Cardiac muscle cell (in vitro differentiated cells and primary cell): ENCODE measurements around the gene TFDP2. TPM values are rescaled to one million over a fixed set of nuclear protein-coding genes. Genes with fewer than 3 reads are reported as not detected.
"Not testable (repeated sequence)": the region's sequence is repeated elsewhere in the genome, so short reads cannot be mapped to it uniquely, and the experiment has no call there.

Experiments used
- DNase-seq, 2 donors: peaks; one replicate each; pipeline versions ENCODE4 v3.0.0 to v3.0.0-alpha.2; 2010 to 2017; ENCODE audit warnings: low read depth in 1 of 2, low spot score in 1 of 2
- H3K27ac ChIP-seq: fragments of 200-600 bp; sonication (generic); 2 replicates; pipeline ENCODE4 v1.5.1; 2016
- H3K27me3 ChIP-seq: fragments of 200-600 bp; sonication (generic); 2 replicates; pipeline ENCODE4 v1.6.0; 2016; ENCODE audit warnings: control low read depth
- H3K36me3 ChIP-seq: fragments of 200-600 bp; sonication (generic); 2 replicates; pipeline ENCODE4 v1.5.1; 2016; ENCODE audit warnings: control low read depth
- H3K4me1 ChIP-seq: fragments of 200-600 bp; sonication (generic); 2 replicates; pipeline ENCODE4 v1.8.1; 2017; ENCODE audit warnings: low read depth, mild to moderate bottlenecking, mixed run types
- H3K4me3 ChIP-seq: fragments of 200-600 bp; sonication (generic); 2 replicates; pipeline ENCODE4 v1.5.1; 2016; ENCODE audit warnings: mild to moderate bottlenecking
- H3K9me3 ChIP-seq: fragments of 200-600 bp; sonication (generic); 2 replicates; pipeline ENCODE4 v1.5.1; 2017; ENCODE audit warnings: low read depth, mild to moderate bottlenecking, control low read depth
- polyA plus RNA-seq: library from polyadenylated mRNA; unstranded; fragments of >200 nt; fragmentation: Nextera tagmentation; extraction: Ambion mirVana; gene quantifications from 2 replicates; pipeline ENCODE4 v1.2.1, GENCODE V29; 2016
- total RNA-seq: library from RNA; depleted of rRNA; stranded (reverse); fragments of >200 nt; gene quantifications from 2 replicates; pipeline ENCODE4 v1.2.3, GENCODE V29; 2016
- TF ChIP-seq, protein P1 (sequence below): IDR thresholded peaks from 2 replicates; pipeline ENCODE4 v1.5.1; 2012; ENCODE audit warnings: low read depth, mild to moderate bottlenecking, low read length

Gene TFDP2
- total and polyA plus RNA-seq, 2 experiments from 2014 or later, result 60.8 to 95.2 TPM

DNA sequence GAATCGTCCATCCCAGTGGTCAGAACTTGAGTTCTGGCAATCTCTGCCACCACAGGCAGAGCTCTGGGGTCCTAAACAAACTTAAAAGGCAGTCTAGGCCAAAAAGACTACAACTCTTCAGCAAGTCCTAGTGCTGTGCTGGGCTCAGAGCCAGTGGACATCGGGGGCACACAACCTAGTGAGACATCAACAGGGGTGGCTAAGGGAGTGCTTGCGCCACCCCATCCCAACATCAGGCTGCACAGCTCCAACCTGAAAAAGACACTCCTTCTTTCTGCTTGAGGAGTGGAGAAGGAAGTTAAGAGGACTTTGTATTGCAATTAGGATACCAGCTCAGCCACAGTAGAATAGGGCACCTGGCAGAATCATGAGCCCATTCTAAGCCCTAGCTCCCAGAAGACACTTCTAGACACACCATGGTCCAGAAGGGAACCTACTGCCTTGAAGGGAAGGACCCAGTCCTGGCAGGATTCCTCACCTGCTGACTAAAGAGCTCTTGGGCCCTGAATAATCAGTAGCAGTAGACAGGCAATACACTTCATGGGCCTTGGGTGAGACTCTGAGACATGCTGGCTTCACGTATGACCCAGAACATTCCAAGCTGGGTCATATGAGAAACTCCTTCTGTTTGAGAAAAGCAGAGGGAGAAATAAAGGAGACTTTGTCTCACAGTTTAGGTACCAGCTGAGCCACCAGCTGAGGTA lies 72.0 kb downstream of the TFDP2 start:
- H3K9me3 ChIP-seq, result no peaks in the 10 kb centered on the region
- no peaks in the 10 kb centered on the region for H3K4me1 ChIP-seq
- DNase-seq, result no peak
- H3K27me3 ChIP-seq, result no peaks in the 10 kb centered on the region
- H3K36me3 ChIP-seq, result no peaks in the 10 kb centered on the region
- H3K27ac ChIP-seq, result no peak overlapping the region
- TF ChIP-seq, protein P1, sequence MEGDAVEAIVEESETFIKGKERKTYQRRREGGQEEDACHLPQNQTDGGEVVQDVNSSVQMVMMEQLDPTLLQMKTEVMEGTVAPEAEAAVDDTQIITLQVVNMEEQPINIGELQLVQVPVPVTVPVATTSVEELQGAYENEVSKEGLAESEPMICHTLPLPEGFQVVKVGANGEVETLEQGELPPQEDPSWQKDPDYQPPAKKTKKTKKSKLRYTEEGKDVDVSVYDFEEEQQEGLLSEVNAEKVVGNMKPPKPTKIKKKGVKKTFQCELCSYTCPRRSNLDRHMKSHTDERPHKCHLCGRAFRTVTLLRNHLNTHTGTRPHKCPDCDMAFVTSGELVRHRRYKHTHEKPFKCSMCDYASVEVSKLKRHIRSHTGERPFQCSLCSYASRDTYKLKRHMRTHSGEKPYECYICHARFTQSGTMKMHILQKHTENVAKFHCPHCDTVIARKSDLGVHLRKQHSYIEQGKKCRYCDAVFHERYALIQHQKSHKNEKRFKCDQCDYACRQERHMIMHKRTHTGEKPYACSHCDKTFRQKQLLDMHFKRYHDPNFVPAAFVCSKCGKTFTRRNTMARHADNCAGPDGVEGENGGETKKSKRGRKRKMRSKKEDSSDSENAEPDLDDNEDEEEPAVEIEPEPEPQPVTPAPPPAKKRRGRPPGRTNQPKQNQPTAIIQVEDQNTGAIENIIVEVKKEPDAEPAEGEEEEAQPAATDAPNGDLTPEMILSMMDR, result no peak
- H3K4me3 ChIP-seq, result no peak overlapping the region

DNA sequence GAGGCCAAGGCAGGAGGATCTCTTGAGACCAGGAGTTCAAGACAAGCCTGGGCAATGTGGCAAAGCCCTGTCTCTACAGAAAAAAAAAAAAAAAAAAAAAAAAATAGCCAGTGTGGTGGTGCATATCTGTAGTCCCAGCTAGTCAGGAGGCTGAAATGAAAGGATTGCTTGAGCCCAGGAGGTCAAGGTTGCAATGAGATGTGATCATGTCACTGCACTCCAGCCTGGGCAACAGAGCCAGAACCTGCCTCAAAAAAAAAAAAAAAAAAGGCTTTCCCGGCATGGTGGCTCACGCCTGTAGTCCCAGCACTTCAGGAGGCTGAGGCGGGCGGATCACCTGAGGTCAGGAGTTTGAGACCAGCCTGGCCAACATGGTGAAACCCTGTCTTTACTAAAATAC lies 73.7 kb downstream of the TFDP2 start:
- H3K27ac ChIP-seq, H3K9me3 ChIP-seq, H3K4me3 ChIP-seq, H3K4me1 ChIP-seq, H3K27me3 ChIP-seq, DNase-seq, H3K36me3 ChIP-seq: not testable (repeated sequence)

DNA sequence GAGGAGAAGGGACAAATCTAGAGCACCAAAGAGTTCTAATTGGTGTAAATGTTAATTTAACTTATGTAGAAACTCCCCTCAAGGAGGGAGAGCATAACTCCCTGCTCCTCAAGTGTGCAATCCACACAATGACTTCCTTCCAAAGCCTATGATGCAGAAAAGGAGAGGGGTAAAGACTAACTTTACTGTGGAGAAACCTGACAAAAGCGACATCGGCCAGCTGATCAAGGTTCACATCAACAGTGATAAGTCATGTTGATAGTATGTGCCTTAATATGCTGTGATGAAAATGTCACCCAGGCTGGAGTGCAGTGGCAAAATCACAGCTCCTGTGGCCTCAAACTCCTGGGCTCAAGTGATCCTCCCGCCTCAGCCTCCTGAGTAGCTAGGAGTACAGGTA lies 76.5 kb downstream of the TFDP2 start:
- no peaks in the 10 kb centered on the region for H3K36me3 ChIP-seq
- TF ChIP-seq, protein P1, result no peak

DNA sequence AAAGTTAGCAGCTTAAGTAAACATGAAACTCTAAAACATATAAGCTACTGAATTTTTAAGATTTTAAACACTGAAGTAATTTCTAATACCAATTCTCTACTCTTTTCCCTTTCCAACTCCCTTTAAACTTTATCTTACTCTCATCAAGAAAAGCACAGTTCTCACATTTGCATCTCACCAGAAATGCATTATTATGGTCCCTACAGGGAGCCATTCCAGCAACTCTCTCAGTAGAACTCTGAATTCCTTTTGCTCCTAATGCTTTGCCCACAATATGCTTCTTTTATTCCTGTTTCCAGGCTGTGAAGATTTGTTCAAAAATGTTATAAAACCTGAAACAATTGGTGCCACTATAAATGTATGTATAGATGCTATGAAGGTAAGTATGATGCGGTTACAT lies 83.4 kb downstream of the TFDP2 start:
- Histone ChIP-seq H3K36me3 (no peaks in the 10 kb centered on the region), H3K4me1 (no peaks in the 10 kb centered on the region), H3K27me3 (no peaks in the 10 kb centered on the region), H3K9me3 (no peaks in the 10 kb centered on the region), H3K4me3 (no peak overlapping the region), H3K27ac (no peak overlapping the region)
- DNase-seq, result no peak
- TF ChIP-seq, protein P1, result no peak

More for the DNA sequence above, 76.5 kb downstream of the TFDP2 start:
- H3K4me3 ChIP-seq, result no peak overlapping the region
- no peak overlapping the region for H3K27ac ChIP-seq
- no peaks in the 10 kb centered on the region for H3K27me3 ChIP-seq
- no peaks in the 10 kb centered on the region for H3K9me3 ChIP-seq
- DNase-seq, result no peak
- no peaks in the 10 kb centered on the region for H3K4me1 ChIP-seq

DNA sequence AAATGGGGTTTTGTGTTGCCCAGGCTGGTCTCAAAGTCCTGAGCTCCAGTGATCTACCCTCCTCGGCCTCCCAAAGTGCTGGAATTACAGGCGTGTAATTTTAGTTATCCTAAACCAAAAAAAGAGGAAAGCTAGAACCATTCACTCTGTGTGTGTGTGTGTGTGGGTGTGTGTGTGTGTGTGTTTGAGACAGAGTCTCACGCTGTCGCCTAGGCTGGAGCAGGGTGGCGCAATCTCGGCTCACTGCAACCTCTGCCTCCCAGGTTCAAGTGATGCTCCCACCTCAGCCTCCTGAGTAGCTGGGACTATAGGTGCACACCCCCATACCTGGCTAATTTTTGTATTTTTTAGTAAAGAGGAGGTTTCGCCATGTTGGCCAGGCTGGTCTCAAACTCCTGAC lies 84.0 kb downstream of the TFDP2 start:
- H3K27ac ChIP-seq, result no peak overlapping the region
- no peaks in the 10 kb centered on the region for H3K27me3 ChIP-seq
- no peak for DNase-seq
- no peaks in the 10 kb centered on the region for H3K4me1 ChIP-seq
- TF ChIP-seq, protein P1, result no peak
- H3K9me3 ChIP-seq, result no peaks in the 10 kb centered on the region
- H3K36me3 ChIP-seq, result no peaks in the 10 kb centered on the region
- no peak overlapping the region for H3K4me3 ChIP-seq

DNA sequence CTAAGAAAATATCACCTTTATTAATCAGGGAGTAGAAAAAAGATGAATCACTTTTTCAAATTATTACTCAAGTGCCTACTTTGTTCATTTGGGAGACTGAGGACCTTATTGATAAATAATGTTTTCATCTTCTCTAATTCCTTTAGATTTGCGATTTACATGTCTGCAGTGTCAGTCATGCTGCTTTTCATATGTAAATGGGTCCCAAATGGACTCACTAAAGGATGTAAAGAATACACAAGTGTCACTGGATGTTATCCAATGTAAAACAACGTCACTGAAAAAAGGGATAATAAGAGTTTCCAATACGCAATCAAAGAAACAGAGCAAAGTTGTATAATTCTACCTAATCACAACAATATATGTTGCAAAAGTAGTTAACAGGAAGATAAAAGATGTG lies 84.9 kb downstream of the TFDP2 start:
- Histone ChIP-seq H3K27me3 (no peaks in the 10 kb centered on the region), H3K4me1 (no peaks in the 10 kb centered on the region), H3K9me3 (no peaks in the 10 kb centered on the region), H3K36me3 (no peaks in the 10 kb centered on the region), H3K27ac (no peak overlapping the region), H3K4me3 (no peak overlapping the region)
- TF ChIP-seq, protein P1, result no peak
- no peak for DNase-seq
